ENCODE measurements around the gene LIPM. TPM values are rescaled to one million over a fixed set of nuclear protein-coding genes. Genes with fewer than 3 reads are reported as not detected.

LIPM gene
- polyA plus RNA-seq, 1 experiment, result not detected

DNA sequence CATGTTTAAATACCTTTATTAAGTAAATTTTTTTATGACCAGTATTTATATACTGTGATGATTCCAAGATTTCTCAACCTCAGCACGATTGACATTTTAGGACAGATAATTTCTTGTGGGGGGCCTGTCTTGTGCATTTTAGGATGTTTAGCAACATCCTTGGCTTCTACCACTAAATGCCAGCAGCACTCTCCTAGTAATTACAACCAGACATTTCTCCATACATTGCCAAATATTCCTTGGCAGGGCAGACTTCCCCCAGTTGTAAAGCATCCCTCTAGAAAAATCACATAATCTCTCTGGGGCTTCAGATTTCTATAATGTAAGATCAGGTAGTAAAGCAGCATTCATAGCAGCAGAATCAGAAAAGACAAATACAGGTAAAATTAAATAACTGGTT is 7.8 kb upstream of the LIPM start:
- CTCF ChIA-PET, result interaction anchor here (0.6 kb wide), 1 partner anchor 229 kb away, joined by 4 read pairs; no protein-coding TSS in a partner anchor
- H3K27me3 ChIP-seq (ENCODE audit: control insufficient read depth, insufficient read depth, low read length), result no peaks in the 10 kb centered on the region
- DNase-seq (ENCODE audit: low read depth, low spot score), result no peak
- TF ChIP-seq, protein P1, sequence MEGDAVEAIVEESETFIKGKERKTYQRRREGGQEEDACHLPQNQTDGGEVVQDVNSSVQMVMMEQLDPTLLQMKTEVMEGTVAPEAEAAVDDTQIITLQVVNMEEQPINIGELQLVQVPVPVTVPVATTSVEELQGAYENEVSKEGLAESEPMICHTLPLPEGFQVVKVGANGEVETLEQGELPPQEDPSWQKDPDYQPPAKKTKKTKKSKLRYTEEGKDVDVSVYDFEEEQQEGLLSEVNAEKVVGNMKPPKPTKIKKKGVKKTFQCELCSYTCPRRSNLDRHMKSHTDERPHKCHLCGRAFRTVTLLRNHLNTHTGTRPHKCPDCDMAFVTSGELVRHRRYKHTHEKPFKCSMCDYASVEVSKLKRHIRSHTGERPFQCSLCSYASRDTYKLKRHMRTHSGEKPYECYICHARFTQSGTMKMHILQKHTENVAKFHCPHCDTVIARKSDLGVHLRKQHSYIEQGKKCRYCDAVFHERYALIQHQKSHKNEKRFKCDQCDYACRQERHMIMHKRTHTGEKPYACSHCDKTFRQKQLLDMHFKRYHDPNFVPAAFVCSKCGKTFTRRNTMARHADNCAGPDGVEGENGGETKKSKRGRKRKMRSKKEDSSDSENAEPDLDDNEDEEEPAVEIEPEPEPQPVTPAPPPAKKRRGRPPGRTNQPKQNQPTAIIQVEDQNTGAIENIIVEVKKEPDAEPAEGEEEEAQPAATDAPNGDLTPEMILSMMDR (IDR thresholded peaks at IDR 0.05; ENCODE audit: low read depth, low read length), result no peak
- no peaks in the 10 kb centered on the region for H3K9me3 ChIP-seq (ENCODE audit: control insufficient read depth, insufficient read depth, low read length)
- no peak overlapping the region for H3K27ac ChIP-seq (ENCODE audit: low read depth, low read length)
- H3K4me3 ChIP-seq (ENCODE audit: low read depth, low read length), result no peak overlapping the region
- POLR2A ChIA-PET, result no interaction called here

DNA sequence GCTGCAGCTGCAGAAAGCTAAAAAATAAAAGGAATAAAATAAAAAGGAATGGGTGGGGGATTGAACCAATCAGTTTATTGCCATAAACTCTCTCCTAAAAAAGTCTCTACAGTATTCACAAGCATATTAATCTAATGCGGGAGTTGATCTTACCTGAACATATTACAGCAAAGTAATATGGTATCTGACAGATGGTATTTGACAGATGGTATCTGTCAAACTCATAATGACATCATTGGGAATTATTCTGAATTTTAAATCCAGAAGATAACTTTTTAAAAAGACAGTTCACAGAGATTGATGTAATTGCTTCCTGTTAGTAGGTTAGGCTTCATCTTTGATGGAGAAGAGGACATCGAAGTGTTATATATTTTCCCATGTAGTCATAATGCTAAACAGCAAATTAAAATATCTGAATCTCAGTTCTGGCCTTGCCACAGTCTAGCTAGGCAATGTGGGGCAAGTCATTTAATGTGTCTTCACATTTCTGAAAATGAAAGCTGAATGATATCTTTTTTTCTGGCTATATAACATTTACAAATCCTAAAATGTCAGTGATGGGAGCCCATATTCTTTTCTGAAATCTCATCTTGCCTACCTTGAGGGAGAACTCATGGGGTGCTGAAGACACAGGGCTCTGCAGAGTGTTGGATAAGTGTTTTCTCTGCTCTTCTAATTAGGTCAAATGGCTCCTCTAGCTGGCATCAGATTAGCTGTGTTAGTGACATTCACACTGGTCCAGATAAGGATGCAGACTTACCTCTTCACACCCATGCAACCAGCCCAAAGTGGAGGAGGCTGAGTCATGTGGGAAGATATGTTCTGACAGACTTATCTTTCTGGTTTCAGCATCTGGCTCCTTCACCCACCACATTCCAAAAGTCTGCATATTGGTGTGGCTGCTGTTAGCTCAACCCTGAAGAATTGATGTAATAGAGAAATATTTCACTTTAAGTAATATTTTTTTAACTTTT is 2.1 kb upstream of the LIPM start:
- H3K27ac ChIP-seq (ENCODE audit: low read depth, low read length), result no peak overlapping the region

DNA sequence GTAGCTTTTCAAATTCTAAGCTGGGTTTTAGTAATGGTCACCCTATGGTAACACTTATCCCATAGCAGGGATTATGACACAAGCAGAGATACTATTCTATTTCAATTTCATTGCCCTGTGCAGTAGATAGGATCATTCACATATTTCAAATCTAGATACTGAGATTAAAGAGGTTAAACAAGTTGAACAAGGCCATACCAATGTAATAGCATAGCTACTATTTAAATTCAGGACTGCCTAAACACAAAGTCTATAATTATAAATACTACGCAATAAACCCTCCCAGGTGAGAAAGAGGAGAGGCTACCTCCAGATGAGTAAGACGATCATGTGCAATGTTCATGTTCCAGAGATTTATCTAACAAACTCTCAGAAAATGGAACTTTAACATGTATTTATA is 1.1 kb downstream of the LIPM start:
- H3K27me3 ChIP-seq (ENCODE audit: control insufficient read depth, insufficient read depth, low read length), result no peaks in the 10 kb centered on the region
- H3K4me3 ChIP-seq (ENCODE audit: low read depth, low read length), result no peak overlapping the region
- ChIA-PET CTCF (interaction anchor here (0.6 to 1.3 kb wide), 4 partner anchors 27 to 238 kb away, joined by 3 to 6 read pairs (median 4); no protein-coding TSS in a partner anchor), POLR2A (no interaction called here)
- DNase-seq (ENCODE audit: low read depth, low spot score), result no peak
- TF ChIP-seq, protein P1 (IDR thresholded peaks at IDR 0.05; ENCODE audit: low read depth, low read length), result no peak
- H3K27ac ChIP-seq (ENCODE audit: low read depth, low read length), result no peak overlapping the region
- H3K9me3 ChIP-seq (ENCODE audit: control insufficient read depth, insufficient read depth, low read length), result no peaks in the 10 kb centered on the region

More for the DNA sequence above, 2.1 kb upstream of the LIPM start:
- H3K27me3 ChIP-seq (ENCODE audit: control insufficient read depth, insufficient read depth, low read length), result no peaks in the 10 kb centered on the region
- CTCF ChIA-PET, result interaction anchor here (1.0 to 2.9 kb wide), 2 partner anchors 9 to 217 kb away, joined by 3 to 24 read pairs; partner anchors contain the start of gene RNLS
- TF ChIP-seq, protein P1 (IDR thresholded peaks at IDR 0.05; ENCODE audit: low read depth, low read length), result no peak
- POLR2A ChIA-PET, result no interaction called here
- DNase-seq (ENCODE audit: low read depth, low spot score), result peak; percentile 18
- no peak overlapping the region for H3K4me3 ChIP-seq (ENCODE audit: low read depth, low read length)
- no peaks in the 10 kb centered on the region for H3K9me3 ChIP-seq (ENCODE audit: control insufficient read depth, insufficient read depth, low read length)

DNA sequence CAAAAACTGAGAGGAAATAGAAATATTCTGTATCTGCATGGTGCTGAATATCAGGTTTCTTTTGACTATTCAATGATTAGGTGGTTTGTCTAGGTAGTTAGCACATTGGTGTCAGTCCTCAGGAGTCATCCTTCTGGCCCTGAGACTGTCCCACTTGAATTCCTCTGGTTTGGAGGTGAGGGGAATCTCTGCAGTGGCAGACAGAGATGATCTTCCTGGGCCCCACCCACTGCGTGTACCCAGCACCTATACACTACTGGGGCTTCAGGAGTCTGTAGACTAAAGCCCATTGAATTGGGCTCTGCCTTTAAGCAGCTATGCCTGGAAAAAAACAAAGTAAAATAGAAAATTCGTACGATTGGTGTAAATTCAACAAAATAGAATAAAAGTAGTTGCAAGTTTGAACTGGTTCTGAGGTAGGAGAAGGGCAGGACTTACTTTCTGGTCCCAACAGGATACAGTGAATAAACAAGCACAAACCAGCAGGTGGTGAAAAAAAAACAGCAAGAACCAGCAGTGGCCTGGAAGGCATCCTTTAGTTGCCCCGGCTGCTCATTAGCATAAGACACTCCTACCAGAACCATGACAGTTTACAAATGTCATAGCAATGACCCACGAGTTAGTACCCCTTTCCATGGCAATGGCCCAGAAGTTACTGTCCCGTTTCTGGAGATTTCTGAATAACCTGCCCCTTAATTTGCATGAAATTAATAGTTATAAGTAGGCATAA is 1.7 kb downstream of the LIPM start:
- POLR2A ChIA-PET, result no interaction called here
- no peak overlapping the region for H3K4me3 ChIP-seq (ENCODE audit: low read depth, low read length)

More for the DNA sequence above, 1.7 kb downstream of the LIPM start:
- Histone ChIP-seq H3K27me3 (ENCODE audit: control insufficient read depth, insufficient read depth, low read length) (no peaks in the 10 kb centered on the region), H3K9me3 (ENCODE audit: control insufficient read depth, insufficient read depth, low read length) (no peaks in the 10 kb centered on the region), H3K27ac (ENCODE audit: low read depth, low read length) (no peak overlapping the region)
- CTCF ChIA-PET, result interaction anchor here (0.6 to 2.1 kb wide), 6 partner anchors 27 to 239 kb away, joined by 3 to 6 read pairs (median 5); partner anchors contain the start of gene RNLS
- TF ChIP-seq, protein P1 (IDR thresholded peaks at IDR 0.05; ENCODE audit: low read depth, low read length), result no peak
- DNase-seq (ENCODE audit: low read depth, low spot score), result no peak

Measured in AG04450 (cell line).